ENCODE data around the gene USP17L30.
"Not testable (repeated sequence)": the region's sequence is repeated elsewhere in the genome, so short reads cannot be mapped to it uniquely, and the experiment has no call there.

USP17L30 gene

DNA sequence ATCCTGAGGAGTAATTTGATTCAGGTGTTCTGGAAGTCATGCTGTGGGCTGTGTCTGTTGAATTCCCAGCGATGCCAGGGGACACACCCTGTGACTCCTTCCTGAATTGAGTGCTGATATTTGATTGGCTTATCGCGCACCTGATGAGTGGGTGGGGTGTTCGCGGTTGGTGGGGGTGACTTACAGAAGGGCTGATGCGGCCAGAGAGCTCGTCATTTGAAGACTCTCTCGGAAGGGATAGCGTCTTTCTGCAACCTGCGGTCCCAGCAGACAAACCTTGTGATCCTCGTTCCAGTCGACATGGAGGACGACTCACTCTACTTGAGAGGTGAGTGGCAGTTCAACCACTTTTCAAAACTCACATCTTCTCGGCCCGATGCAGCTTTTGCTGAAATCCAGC is at the start of gene USP17L30:
USP17L30 (plus strand) TSS at position 301 of the 400 bp plus-strand sequence; CDS start at position 301, 0 bp downstream.
- not testable (repeated sequence) for DNase-seq (ENCODE audit: low spot score)

DNA sequence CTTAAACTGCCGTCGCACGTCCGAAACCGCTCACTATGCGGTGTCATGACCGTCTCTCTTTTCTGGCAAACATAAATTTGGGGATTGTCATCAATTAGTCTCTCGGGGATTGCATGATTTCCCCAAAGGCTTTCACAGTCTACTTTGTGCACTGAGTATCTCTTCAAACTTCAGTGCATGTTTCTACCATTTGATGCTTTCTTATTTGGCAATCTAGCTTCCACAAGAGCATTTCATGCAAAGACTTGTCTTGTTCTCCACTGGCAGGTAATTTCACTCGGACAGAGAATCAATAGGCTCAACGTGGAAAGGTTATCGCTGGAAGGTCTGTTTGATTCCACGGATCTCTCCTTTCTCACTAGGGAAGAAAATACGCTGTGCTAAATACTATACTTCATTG is 38.7 kb upstream of the USP17L30 start:
- DNase-seq (ENCODE audit: low spot score): not testable (repeated sequence)

DNA sequence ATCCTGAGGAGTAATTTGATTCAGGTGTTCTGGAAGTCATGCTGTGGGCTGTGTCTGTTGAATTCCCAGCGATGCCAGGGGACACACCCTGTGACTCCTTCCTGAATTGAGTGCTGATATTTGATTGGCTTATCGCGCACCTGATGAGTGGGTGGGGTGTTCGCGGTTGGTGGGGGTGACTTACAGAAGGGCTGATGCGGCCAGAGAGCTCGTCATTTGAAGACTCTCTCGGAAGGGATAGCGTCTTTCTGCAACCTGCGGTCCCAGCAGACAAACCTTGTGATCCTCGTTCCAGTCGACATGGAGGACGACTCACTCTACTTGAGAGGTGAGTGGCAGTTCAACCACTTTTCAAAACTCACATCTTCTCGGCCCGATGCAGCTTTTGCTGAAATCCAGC is 38.1 kb upstream of the USP17L30 start, which contains the start of gene USP17L24:
USP17L24 (plus strand) TSS at position 301 of the 400 bp plus-strand sequence; CDS start at position 301, 0 bp downstream.
- not testable (repeated sequence) for DNase-seq (ENCODE audit: low spot score)

GRCh38 chr4:9329611-9330010 is 33.3 kb upstream of the USP17L30 start, which contains the start of gene USP17L25:
TSS of gene USP17L25 (plus strand) at chr4:9329911. CDS start at chr4:9329911, 0 bp downstream.
- not testable (repeated sequence) for DNase-seq (ENCODE audit: low spot score)

DNA sequence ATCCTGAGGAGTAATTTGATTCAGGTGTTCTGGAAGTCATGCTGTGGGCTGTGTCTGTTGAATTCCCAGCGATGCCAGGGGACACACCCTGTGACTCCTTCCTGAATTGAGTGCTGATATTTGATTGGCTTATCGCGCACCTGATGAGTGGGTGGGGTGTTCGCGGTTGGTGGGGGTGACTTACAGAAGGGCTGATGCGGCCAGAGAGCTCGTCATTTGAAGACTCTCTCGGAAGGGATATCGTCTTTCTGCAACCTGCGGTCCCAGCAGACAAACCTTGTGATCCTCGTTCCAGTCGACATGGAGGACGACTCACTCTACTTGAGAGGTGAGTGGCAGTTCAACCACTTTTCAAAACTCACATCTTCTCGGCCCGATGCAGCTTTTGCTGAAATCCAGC is 28.6 kb upstream of the USP17L30 start, which contains the start of gene USP17L26:
USP17L26 (plus strand) TSS at position 301 of the 400 bp plus-strand sequence; CDS start at position 301, 0 bp downstream.
- not testable (repeated sequence) for DNase-seq (ENCODE audit: low spot score)

DNA sequence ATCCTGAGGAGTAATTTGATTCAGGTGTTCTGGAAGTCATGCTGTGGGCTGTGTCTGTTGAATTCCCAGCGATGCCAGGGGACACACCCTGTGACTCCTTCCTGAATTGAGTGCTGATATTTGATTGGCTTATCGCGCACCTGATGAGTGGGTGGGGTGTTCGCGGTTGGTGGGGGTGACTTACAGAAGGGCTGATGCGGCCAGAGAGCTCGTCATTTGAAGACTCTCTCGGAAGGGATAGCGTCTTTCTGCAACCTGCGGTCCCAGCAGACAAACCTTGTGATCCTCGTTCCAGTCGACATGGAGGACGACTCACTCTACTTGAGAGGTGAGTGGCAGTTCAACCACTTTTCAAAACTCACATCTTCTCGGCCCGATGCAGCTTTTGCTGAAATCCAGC is 23.8 kb upstream of the USP17L30 start, which contains the start of gene USP17L5:
USP17L5 (plus strand) TSS at position 301 of the 400 bp plus-strand sequence; CDS start at position 301, 0 bp downstream.
- DNase-seq (ENCODE audit: low spot score): not testable (repeated sequence)

DNA sequence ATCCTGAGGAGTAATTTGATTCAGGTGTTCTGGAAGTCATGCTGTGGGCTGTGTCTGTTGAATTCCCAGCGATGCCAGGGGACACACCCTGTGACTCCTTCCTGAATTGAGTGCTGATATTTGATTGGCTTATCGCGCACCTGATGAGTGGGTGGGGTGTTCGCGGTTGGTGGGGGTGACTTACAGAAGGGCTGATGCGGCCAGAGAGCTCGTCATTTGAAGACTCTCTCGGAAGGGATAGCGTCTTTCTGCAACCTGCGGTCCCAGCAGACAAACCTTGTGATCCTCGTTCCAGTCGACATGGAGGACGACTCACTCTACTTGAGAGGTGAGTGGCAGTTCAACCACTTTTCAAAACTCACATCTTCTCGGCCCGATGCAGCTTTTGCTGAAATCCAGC is 19.1 kb upstream of the USP17L30 start, which contains the start of gene USP17L27:
USP17L27 (plus strand) TSS at position 301 of the 400 bp plus-strand sequence; CDS start at position 301, 0 bp downstream.
- DNase-seq (ENCODE audit: low spot score): not testable (repeated sequence)

- not testable (repeated sequence) for DNase-seq (ENCODE audit: low spot score)
These were observed 14.3 kb upstream of the USP17L30 start, which contains the start of gene USP17L28 for GRCh38 chr4:9348593-9348992. TSS of gene USP17L28 (plus strand) at chr4:9348893. CDS start at chr4:9348893, 0 bp downstream.

- not testable (repeated sequence) for DNase-seq (ENCODE audit: low spot score)
These were observed 12.1 kb upstream of the USP17L30 start for GRCh38 chr4:9350866-9351265.

GRCh38 chr4:9353338-9353737 is 9.6 kb upstream of the USP17L30 start, which contains the start of gene USP17L29:
TSS of gene USP17L29 (plus strand) at chr4:9353638. CDS start at chr4:9353638, 0 bp downstream.
- not testable (repeated sequence) for DNase-seq (ENCODE audit: low spot score)

GRCh38 chr4:9379881-9380280 is 17.0 kb downstream of the USP17L30 start:
- DNase-seq (ENCODE audit: low spot score): not testable (repeated sequence)

DNA sequence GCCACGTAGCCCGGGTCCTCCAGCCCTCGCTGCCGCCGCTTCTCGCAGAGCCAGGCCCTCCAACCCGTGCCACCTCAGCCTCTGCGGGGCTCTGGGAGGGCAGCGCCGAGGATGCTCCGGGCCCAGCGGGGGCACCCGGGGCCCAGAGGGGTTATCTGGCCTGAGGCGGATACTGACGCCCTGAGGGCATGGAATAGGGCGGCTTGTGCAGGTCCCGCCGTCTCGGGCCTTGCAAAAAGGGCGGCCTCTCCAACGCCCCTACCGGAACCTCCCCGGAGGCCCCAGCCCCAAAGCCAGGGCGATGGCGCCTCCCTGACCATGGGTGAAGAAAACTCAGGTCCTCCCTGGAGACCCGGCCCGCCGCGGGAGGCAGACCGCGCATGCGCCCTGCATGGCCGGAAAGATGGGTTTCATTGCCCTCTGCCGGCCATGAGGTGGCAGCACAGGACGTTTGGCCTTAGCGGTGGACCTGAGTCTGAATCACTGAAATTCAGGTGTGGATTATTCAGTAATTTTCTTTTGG is 18.1 kb downstream of the USP17L30 start:
- not testable (repeated sequence) for DNase-seq (ENCODE audit: low spot score)

DNA sequence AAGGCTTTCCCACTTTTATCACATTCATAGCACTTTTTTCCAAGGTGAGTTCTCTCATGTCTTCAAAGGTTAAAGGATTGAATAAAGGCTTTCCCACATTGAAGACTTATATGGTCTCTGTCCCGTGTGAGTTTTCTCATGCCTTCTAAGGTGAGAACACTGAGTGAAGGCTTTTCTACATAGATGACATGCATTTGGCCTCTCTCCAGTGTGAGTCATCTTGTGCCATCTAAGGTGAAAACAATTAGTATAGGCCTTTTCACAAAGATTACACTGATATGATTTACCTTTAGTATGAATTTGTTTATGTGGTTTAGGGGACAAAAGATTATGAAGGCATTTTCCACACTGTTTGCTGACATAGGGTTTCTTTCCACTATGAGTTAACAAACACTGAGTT is 21.2 kb downstream of the USP17L30 start:
- DNase-seq (ENCODE audit: low spot score): peak; percentile 1

- DNase-seq (ENCODE audit: low spot score): not testable (repeated sequence)
These were observed 26.1 kb downstream of the USP17L30 start for GRCh38 chr4:9389001-9389400.

DNA sequence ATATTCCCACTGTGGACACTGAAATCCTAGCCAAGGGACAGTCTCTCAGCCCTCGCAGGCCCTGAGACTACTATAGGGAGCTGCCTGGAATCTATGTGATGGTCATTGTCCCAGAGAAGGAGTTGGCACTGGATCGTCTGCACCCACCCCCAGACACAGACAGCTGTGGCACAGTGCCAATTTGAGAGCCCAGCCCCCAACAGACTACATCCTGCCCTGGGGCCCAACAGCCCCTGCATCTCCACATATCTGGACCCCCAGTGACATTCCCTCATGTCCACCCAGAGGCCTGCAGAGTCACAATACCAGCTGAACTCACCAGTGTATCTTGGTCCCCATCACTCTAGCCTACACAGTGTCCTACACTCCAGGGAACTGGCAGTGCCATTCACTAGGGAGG is 42.8 kb downstream of the USP17L30 start:
- DNase-seq (ENCODE audit: low spot score): not testable (repeated sequence)

- not testable (repeated sequence) for DNase-seq (ENCODE audit: low spot score)
These were observed 43.6 kb downstream of the USP17L30 start for GRCh38 chr4:9406491-9406890.

GRCh38 chr4:9409793-9410192 is 46.9 kb downstream of the USP17L30 start:
- no peak for DNase-seq (ENCODE audit: low spot score)
